NCI-H187 (cell line): ENCODE measurements around the gene DYNLT1.
"Not testable (repeated sequence)": the region's sequence is repeated elsewhere in the genome, so short reads cannot be mapped to it uniquely, and the experiment has no call there.

Experiments used
- DNase-seq, 2 experiments: peaks; one replicate each; lab custom pipeline; 2025; lab: John Stamatoyannopoulos, UW

Gene DYNLT1

GRCh38 chr6:158663625-158664165 lies 19.2 kb upstream of the DYNLT1 start:
- peak in 1 of 2 experiments; percentile 40 for DNase-seq

DNA sequence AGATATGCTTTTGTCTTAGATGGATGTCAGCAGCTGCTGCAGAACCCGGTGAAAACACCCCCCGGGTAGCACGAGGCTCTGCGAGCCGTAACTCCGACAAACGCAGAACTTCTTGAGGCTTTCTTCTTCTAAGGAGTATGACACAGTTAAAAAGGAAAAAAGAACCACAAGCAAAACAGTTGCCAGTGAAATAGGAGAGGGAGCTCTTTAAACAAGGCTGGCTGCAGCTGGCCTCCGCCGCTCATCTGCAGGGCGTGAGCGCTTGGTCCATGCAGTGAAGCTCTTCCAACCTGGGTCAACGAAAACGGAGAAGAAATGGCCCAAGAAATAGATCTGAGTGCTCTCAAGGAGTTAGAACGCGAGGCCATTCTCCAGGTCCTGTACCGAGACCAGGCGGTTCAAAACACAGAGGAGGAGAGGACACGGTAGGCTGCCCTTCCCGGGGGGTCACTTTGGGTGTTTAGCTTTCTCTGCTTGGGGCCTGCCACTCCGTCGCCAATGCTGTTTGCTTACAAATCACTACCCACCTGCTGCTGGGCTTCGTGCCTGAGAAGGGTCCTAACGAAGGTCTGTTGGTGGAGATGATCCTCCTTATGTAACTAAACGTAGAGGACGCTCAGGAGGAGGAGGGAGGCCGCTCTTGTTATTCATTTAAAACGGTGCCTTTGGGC lies 18.5 kb upstream of the DYNLT1 start:
- DNase-seq, result peak; percentile 51 to 62

DNA sequence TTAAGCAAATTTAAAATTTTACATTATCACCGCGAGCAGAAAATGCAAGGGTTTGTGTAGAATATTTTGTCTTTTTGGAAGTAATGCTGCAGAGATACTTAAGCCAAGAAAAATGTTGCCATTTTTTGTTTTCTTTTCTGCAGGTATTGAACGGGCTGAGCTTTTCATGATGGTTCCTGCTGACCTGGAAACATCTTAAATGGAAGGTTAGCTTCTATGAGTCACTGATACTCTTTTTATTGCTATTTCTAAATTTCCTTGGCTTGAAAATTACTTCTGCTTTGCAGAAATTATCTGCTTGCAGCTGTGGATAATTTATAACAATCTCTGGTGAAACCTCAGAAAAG lies 18.0 kb upstream of the DYNLT1 start:
- no peak for DNase-seq

DNA sequence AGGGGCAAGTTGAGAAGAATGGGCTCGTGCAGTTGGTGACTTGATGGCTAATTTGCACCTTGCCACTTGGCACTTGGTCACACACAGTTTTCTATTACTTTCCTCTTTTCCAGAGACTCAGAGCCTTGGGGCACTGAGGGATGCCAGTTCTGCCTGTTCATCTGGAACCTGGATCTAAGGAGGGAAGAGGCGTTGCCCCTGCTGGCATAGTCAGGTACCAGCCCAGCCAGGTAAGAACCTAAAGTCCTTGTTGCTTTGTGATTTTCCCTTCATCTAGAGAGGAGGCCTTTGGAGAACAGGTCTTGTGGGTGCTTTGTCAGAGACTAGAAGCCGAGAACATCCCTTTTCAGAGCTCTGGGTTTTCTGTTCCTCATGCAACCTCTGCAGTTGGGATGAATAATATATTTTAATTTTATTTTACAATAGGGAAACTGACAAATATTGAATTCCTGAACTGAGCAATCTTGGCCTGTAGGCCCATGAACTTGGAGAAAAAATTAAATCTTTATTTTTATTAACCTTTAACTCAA lies 16.7 kb upstream of the DYNLT1 start:
- DNase-seq, result no peak

DNA sequence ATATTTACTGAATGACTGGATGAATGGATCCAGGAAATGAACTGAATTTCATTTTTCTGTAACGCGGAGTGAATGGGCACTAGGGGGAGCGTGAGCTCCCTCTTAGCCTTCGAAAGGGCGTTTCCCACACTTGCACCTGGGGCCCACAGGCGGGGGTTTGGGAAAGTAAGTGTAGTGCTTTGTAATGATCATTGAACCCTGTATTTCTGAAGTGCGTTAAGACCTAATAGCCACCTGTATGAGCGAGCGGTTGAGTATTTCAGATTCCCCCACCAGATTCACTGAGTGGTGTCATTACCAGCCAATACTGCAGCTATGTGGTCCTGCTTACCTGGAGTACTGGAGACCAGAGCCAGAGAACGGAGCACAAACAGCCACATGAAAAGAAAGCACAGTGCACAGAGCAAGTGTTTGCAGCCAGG lies 15.8 kb upstream of the DYNLT1 start:
- peak; percentile 77 to 85 for DNase-seq

DNA sequence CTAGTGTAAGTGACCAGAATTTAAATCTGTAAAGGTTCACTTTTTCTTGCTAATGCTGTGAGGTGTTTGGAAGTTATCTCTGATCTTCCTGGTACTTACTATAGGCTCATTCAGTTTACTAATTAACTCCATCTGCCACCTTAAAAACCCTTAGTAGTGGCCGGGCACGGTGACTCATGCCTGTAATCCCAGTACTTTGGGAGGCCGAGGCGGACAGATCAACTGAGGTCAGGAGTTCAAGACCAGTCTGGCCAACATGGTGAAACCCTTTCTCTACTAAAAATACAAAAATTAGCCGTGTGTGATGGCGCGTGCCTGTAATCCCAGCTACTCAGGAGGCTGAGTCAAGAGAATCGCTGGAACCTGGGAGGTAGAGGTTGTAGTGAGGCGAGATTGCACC lies 12.4 kb upstream of the DYNLT1 start:
- not testable (repeated sequence) for DNase-seq

DNA sequence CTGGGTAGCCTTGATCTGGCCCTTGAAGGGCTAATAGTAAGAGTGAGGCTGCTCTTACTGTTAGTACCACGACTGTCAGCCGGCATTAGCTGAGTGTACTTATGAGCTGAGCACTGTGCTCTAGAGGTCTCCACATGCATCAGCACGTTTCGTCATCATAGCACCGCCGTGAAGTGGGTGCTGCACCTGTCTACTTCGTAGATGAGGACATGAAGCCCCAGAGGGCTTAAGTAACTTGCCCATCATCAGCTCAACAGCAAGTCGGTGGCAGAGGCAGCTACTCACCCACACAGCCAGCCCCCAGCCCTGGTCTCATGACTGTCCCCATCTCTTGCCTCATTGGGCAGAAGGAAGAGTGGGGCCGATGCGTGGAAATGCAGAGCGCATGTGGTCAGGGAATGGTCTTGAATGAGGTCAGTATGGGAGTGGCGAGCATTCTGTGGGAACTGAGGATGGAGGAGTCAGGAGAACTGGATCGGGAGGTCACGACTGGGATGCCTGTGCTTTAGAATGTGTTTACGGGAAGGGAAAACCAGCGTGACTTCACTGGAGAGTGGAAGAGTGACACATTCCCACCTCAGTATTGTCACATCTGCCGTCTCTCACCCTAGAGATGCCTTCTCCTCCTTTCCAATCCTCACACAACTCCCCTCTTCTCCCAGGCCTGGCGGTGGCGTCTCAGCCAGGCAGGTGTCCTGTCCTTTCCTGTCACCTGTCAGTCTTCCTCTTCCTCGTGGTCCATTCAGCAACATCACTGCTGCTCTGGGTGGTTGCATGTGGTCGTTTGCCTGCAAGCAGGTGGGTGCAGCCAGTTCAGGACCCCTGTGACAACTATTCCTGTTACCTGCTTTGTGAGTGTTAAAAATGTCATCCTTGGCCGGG lies 11.3 kb upstream of the DYNLT1 start:
- DNase-seq, result peak; percentile 76 to 81

DNA sequence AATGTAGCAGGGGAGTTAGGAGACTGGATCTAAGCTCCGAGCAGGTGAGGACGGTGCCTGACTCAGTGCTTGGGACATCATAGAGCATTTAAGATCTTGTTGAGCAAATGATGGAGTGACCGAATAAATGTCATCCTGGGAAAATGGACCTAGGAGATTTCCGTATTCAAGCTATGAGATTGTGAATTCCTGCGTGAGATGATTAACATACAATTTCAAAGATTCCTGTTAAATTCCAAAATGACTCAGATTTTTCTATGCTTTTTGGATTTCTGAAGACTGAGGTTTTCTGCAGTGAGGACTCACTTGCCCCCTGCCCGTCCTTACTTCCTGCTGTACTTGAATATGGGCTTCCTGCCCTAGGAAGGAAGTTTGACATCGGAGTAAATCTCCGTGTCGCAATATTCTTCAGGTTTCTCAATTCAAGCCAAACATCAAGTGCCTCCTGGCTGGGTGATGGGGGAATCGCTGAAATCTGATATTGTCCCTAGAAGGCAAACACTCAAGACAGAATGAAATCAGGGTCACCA lies 10.5 kb upstream of the DYNLT1 start:
- no peak for DNase-seq

GRCh38 chr6:158654498-158654897 lies 10.0 kb upstream of the DYNLT1 start:
- peak in 1 of 2 experiments; percentile 21 for DNase-seq

GRCh38 chr6:158653577-158654354 lies 9.2 kb upstream of the DYNLT1 start:
- DNase-seq, result no peak

GRCh38 chr6:158651981-158652737 lies 7.6 kb upstream of the DYNLT1 start:
- not testable (repeated sequence) for DNase-seq

DNA sequence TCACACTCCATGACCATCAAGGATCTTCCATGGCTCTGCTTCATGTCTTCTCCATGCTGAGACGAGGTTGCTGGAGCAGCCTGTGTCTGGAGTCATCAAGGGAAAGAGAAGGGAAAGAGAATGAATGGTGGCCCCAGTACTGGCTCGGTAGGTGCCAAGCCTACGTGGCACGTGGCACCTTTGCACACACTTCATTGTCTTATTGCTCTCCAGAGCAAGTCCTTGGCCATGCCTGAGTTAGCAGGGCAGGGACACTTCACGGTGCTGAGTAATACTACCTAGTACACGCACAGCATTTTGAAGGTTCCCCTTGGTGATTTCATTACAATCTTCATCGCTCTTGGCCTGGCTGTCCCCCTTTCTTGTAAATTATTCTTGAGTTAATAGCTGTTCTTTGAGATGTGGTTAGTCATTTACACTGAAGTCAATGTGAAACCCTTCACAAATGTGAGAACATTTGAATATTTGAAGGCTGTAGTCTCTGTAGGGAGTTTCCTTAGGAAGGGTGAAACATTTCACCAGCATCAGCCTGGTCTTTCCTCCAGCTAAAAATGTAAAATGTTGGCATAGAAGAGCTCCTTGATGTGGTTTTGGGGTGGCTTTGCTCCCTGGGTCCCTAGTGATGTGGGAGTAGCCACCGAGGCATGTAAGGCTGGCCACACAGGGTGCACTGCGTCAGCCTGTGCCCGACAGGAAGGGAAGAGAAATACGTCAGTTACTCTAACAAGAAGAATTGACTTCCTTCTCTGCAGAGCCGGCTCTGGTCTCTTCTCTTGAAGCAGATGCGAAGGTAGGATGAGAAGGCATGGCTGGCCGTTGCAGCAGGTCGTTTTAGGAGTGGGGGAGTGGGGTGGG lies 5.0 kb upstream of the DYNLT1 start, which contains the start of gene SYTL3:
TSS of gene SYTL3 (plus strand) at position 766 of the 855 bp plus-strand sequence. CDS start 13,215 bp downstream, outside the sequence.
- peak; percentile 62 to 73 for DNase-seq

DNA sequence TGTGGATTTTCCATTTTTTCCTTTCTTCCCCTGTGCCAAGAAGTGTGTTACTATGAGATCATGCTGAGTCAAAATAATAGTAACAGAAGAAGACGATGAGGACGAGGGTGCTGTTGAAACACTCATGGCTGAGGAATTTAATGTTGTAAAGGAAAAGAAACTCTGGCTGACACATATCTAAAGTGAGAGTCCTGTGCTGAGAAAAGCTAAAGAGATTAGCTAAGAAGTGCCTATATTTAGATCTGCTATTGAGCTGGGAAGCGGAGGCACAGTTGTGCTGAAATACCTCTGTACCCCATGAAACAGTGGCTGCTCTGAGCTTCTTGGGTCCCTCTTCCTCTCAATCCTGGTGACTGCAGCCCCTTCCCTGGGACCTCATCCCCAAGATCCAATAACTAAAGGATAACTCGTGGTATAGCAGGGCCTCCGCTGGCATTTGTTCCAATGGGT lies 4.2 kb upstream of the DYNLT1 start:
- no peak for DNase-seq

GRCh38 chr6:158647501-158647900 lies 3.0 kb upstream of the DYNLT1 start:
- no peak for DNase-seq

- DNase-seq, result no peak
Observed at GRCh38 chr6:158646023-158646910, 1.7 kb upstream of the DYNLT1 start.

DNA sequence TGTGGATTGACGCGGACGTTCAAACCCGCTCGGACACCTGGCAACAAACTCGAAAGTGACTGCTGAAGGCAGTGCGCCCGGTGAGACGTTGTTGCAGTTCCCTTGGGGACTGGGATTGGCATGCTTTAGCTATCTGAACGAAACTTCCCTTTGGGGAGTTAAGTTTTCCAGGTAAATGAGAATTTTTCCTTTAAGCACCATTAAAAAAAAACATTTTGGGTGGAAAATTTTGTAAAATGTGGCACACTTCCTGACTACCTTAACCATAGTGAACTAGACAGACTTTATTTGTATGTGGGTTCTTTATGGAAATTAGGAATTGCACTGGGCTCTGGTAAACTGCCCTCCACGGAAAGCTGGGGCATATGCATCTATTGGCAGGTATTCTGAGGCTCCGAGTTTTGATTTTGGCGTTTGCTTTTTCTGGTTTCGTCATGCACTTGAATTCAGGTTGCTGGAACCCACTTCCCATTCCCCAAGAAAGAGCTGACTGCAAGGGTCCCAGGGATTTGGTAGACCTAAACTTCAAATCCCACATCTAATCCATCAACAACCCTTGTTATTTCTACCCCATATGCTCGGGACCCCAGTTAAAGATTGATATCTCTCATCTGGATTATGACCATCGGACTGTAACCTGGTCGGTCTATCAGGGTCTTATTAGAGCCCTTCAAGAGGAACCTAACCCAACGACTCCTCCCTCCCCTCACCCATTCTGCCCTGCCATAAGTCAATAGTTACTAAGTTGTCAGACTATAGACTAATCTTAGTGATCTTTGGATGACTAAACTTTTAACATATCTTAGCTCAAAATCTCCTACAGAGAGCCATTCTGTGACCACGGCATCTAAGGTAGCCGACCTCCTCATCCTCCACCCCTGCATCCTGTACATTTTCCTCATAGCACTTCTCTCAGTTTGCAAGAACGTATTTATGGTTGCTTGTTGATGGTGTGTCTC lies 800 bp upstream of the DYNLT1 start:
- peak in 1 of 2 experiments; percentile 78 for DNase-seq

DNA sequence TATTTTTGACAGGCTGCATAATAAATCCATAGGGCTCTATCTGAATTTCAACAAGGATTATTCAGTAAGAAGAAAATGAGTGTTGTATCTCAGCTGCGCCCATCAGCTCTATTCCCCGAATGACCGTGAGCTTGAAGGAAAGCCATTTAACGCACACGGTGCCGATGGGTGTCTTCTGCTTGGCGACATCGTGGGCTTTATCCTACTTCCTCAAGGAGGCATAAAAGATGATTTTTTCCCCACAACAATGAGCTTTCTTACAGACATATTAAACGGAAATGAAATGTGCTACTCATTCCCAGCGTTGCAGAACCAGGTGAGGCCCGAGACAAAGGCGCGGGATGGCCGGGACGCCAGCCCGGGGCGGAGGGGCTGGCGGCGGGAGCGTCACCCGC lies 710 bp downstream of the DYNLT1 start:
- no peak for DNase-seq
